ENCODE measurements around the gene C19orf81.
A peak's percentile ranks its signal among the peaks of the same experiment; 100 is the strongest.

The C19orf81 gene

GRCh38 chr19:50686310-50687032, 37.2 kb downstream of the C19orf81 start:
- DNase-seq, result no peak

- DNase-seq, result no peak
Observed at GRCh38 chr19:50688766-50689165, 39.5 kb downstream of the C19orf81 start.

GRCh38 chr19:50690439-50690838, 41.2 kb downstream of the C19orf81 start:
- DNase-seq, result no peak

GRCh38 chr19:50693064-50693975, 44.1 kb downstream of the C19orf81 start:
- no peak for DNase-seq

- no peak for DNase-seq
Observed at GRCh38 chr19:50694815-50695145, 45.5 kb downstream of the C19orf81 start.

GRCh38 chr19:50695251-50696093, 46.2 kb downstream of the C19orf81 start:
- no peak for DNase-seq

- no peak for DNase-seq
Observed at GRCh38 chr19:50696094-50696483, 46.8 kb downstream of the C19orf81 start.

GRCh38 chr19:50697414-50698124, 48.3 kb downstream of the C19orf81 start:
- DNase-seq, result no peak

- DNase-seq, result no peak
Observed at GRCh38 chr19:50701367-50701985, 52.2 kb downstream of the C19orf81 start.

GRCh38 chr19:50702158-50702870, 53.1 kb downstream of the C19orf81 start:
- DNase-seq, result no peak

GRCh38 chr19:50702871-50703829, 53.9 kb downstream of the C19orf81 start:
- no peak for DNase-seq

GRCh38 chr19:50703915-50704796, 54.9 kb downstream of the C19orf81 start:
- no peak for DNase-seq

GRCh38 chr19:50705422-50706019, 56.3 kb downstream of the C19orf81 start:
- peak; percentile 21 to 46 for DNase-seq

GRCh38 chr19:50706387-50706786, 57.1 kb downstream of the C19orf81 start:
- no peak for DNase-seq

- no peak for DNase-seq
Observed at GRCh38 chr19:50708179-50708879, 59.1 kb downstream of the C19orf81 start.
